B cell (primary cell): ENCODE results near the gene CAPG. TPM values are rescaled to one million over a fixed set of nuclear protein-coding genes. Genes with fewer than 3 reads are reported as not detected.

ENCODE experiments used
- ATAC-seq: fragments of 200-7000 bp; cut with Tn5 transposase; one replicate; pipeline ENCODE4 v1.10.0; 2021; ENCODE audit warnings: low read depth, mild to moderate bottlenecking, moderate number of reproducible peaks, moderate library complexity
- CTCF ChIA-PET: fragments of 350-600 bp; sonication (Branson Sonifier 250); formaldehyde crosslinking; loops from one replicate; lab custom pipeline; 2021; ENCODE audit warnings: antibody characterized with exemption, inconsistent platforms; lab: Charles Lee
- POLR2A ChIA-PET: fragments of 350-600 bp; sonication (Branson Sonifier 250); formaldehyde crosslinking; loops from one replicate; lab custom pipeline; 2021; ENCODE audit warnings: antibody characterized with exemption; lab: Charles Lee
- DNase-seq: peaks from one replicate; pipeline ENCODE4 v3.0.0; 2013
- H2AFZ ChIP-seq: 2 replicates; pipeline ENCODE4 v1.6.1; 2012; ENCODE audit warnings: mild to moderate bottlenecking, low read depth, low read length; ENCODE audit not compliant: insufficient read depth, poor library complexity, severe bottlenecking
- H3K27ac ChIP-seq, 2 donors: 1 replicate in 1 of 2; 2 replicates in 1 of 2; pipeline ENCODE4 v1.5.1; 2012 to 2013; ENCODE audit warnings: low read length in 2 of 2, mild to moderate bottlenecking in 2 of 2, moderate library complexity in 1 of 2
- H3K27me3 ChIP-seq, 4 experiments: fragments of 200-600 bp in 1 of 4; sonication (generic) in 1 of 4; replicated peaks in 1 of 4; 1 replicate in 2 of 4; 2 replicates in 2 of 4; pipeline versions ENCODE4 v1.6.1 to v1.7.0; 2013 to 2016; ENCODE audit warnings: low read length in 3 of 4, mild to moderate bottlenecking in 2 of 4, mixed read lengths in 1 of 4, moderate library complexity in 1 of 4; ENCODE audit not compliant: insufficient read depth in 4 of 4, control insufficient read depth in 3 of 4; ENCODE audit errors: control extremely low read depth in 1 of 4
- H3K36me3 ChIP-seq, 2 experiments: replicated peaks in 1 of 2; 1 replicate in 1 of 2; 2 replicates in 1 of 2; pipeline versions ENCODE4 v1.6.1 to v1.7.1; 2013; ENCODE audit warnings: low read length in 1 of 2; ENCODE audit not compliant: insufficient read depth in 2 of 2, control insufficient read depth in 1 of 2; ENCODE audit errors: control extremely low read depth in 1 of 2, extremely low read depth in 1 of 2
- H3K4me1 ChIP-seq, 2 donors: fragments of 200-600 bp in 1 of 2; sonication (generic) in 1 of 2; 1 replicate in 1 of 2; 2 replicates in 1 of 2; pipeline versions ENCODE4 v1.5.1 to v1.6.1; 2013 to 2017; ENCODE audit warnings: low read length in 2 of 2; ENCODE audit not compliant: control insufficient read depth in 2 of 2, insufficient read depth in 2 of 2
- H3K4me2 ChIP-seq: replicated peaks from 2 replicates; pipeline ENCODE3; 2012; ENCODE audit warnings: mild to moderate bottlenecking, low read depth, low read length; ENCODE audit not compliant: poor library complexity, severe bottlenecking
- H3K4me3 ChIP-seq, 5 experiments: fragments of 200-600 bp in 1 of 5; sonication (generic) in 1 of 5; 1 replicate in 3 of 5; 2 replicates in 2 of 5; pipeline versions ENCODE4 v1.5.1 to v1.7.0; 2011 to 2016; ENCODE audit warnings: low read length in 4 of 5, mild to moderate bottlenecking in 4 of 5, low read depth in 2 of 5, control low read depth in 1 of 5, moderate library complexity in 1 of 5; ENCODE audit not compliant: insufficient read depth in 1 of 5; ENCODE audit errors: control extremely low read depth in 1 of 5, extremely low read depth in 1 of 5
- H3K79me2 ChIP-seq: fragments of 200-600 bp; sonication (generic); one replicate; pipeline ENCODE4 v1.6.0; 2016; ENCODE audit warnings: low read length; ENCODE audit not compliant: control insufficient read depth, insufficient read depth
- H3K9ac ChIP-seq: fragments of 200-600 bp; sonication (generic); 2 replicates; pipeline ENCODE4 v1.6.1; 2017; ENCODE audit warnings: mild to moderate bottlenecking, low read length, moderate library complexity
- H3K9me3 ChIP-seq, 3 donors: one replicate each; pipeline versions ENCODE4 v1.6.1 to v1.7.1; 2013; ENCODE audit warnings: low read length in 2 of 3; ENCODE audit not compliant: control insufficient read depth in 2 of 3, insufficient read depth in 1 of 3; ENCODE audit errors: control extremely low read depth in 1 of 3
- H4K20me1 ChIP-seq: 2 replicates; pipeline ENCODE4 v1.6.0; 2012; ENCODE audit warnings: mild to moderate bottlenecking, low read length; ENCODE audit not compliant: insufficient read depth, control insufficient read depth, poor library complexity, severe bottlenecking
- H3K27ac Mint-ChIP-seq: one replicate; pipeline ENCODE4 v1.8.0; 2021; ENCODE audit warnings: mixed read lengths
- H3K27me3 Mint-ChIP-seq: one replicate; pipeline ENCODE4 v1.8.0; 2021; ENCODE audit warnings: mixed read lengths
- H3K4me1 Mint-ChIP-seq: one replicate; pipeline ENCODE4 v1.8.0; 2021; ENCODE audit warnings: mixed read lengths
- H3K4me3 Mint-ChIP-seq: one replicate; pipeline ENCODE4 v1.8.0; 2021; ENCODE audit warnings: mixed read lengths
- H3K9me3 Mint-ChIP-seq: one replicate; pipeline ENCODE4 v1.8.0; 2022; ENCODE audit warnings: mixed read lengths; ENCODE audit not compliant: insufficient read depth
- EZH2 ChIP-seq: IDR thresholded peaks from 2 replicates; pipeline ENCODE4 v1.6.1; 2012; ENCODE audit warnings: borderline replicate concordance, low read depth, mild to moderate bottlenecking, moderate library complexity, low read length; ENCODE audit not compliant: insufficient read depth, poor library complexity, severe bottlenecking
- WGBS: methylation state at CpG from one replicate; pipeline ENCODE4 v1.1.5; 2013; ENCODE audit warnings: missing lambda C conversion rate; ENCODE audit not compliant: insufficient coverage; 5-methylcytosine and 5-hydroxymethylcytosine counted together
- intact Hi-C: fragments of 100-400 bp; cut with micrococcal nuclease; formaldehyde crosslinking; loops from one replicate; pipeline ENCODE4 v1.10.0; 2022
- polyA plus RNA-seq: library from polyadenylated mRNA; depleted of rRNA; stranded (reverse); fragments of >200 nt; gene quantifications from 2 replicates; pipeline ENCODE4 v1.2.3, GENCODE V29; 2012
- total RNA-seq, 2 donors: library from RNA; stranded (reverse); fragments of 120-200 nt in 1 of 2; gene quantifications; 1 replicate in 1 of 2; 2 replicates in 1 of 2; pipeline versions ENCODE4 v1.2.3 to v1.2.4, GENCODE V29; 2013 to 2022
- TF ChIP-seq, protein P1 (sequence below): fragments of 200-600 bp; IDR thresholded peaks from one replicate; pipeline ENCODE4 v1.8.0; 2022; ENCODE audit warnings: antibody characterized with exemption, mild to moderate bottlenecking

Gene CAPG
- total and polyA plus RNA-seq, 2 donors (not counting 1 experiment from before 2014, with no cell fraction given), result 158 to 210 TPM

DNA sequence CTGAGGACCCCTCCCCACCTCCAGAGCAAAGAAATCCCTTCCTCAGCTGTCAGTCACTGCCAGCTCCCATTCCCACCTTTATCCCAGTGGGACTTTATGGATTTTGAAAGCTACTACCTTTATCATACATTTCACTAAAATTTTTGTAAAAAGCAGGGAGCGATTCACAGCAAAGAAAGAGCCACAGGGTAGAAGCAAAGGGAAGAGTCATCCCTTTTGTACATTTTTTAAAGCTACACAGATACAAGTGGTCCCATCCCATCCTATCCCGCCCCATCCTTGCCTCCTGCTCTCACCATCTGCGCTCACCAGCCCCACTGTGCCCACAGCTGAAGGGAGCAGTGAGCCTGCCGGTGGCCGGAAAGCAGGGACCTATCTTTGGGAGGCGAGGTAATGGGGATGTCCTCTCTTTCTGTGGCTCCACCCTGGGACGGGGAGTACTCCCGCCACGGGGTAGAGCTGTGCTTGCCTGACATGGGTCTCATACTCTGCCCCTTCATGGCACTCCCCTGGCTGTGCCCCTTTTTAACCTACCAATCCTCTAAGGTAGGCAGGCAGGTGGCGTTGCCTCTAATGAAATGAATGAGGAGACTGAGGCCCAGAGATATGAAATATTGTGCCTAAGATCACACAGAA is 21.5 kb upstream of the CAPG start:
- no peaks in the 10 kb centered on the region for H3K79me2 ChIP-seq
- H3K9ac ChIP-seq, result no peak overlapping the region
- no peaks in the 10 kb centered on the region for H3K27me3 ChIP-seq
- Mint-ChIP-seq H3K9me3 (no peaks in the 10 kb centered on the region), H3K4me3 (no peak overlapping the region), H3K27ac (no peak overlapping the region), H3K27me3 (no peaks in the 10 kb centered on the region), H3K4me1 (peaks cover 18% of the 10 kb centered on the region)
- ChIA-PET POLR2A (no interaction called here), CTCF (interaction anchor here (0.9 to 1.3 kb wide), 2 partner anchors 12 to 121 kb away, joined by 4 read pairs; no protein-coding TSS in a partner anchor)
- no peak for TF ChIP-seq EZH2
- TF ChIP-seq, protein P1, sequence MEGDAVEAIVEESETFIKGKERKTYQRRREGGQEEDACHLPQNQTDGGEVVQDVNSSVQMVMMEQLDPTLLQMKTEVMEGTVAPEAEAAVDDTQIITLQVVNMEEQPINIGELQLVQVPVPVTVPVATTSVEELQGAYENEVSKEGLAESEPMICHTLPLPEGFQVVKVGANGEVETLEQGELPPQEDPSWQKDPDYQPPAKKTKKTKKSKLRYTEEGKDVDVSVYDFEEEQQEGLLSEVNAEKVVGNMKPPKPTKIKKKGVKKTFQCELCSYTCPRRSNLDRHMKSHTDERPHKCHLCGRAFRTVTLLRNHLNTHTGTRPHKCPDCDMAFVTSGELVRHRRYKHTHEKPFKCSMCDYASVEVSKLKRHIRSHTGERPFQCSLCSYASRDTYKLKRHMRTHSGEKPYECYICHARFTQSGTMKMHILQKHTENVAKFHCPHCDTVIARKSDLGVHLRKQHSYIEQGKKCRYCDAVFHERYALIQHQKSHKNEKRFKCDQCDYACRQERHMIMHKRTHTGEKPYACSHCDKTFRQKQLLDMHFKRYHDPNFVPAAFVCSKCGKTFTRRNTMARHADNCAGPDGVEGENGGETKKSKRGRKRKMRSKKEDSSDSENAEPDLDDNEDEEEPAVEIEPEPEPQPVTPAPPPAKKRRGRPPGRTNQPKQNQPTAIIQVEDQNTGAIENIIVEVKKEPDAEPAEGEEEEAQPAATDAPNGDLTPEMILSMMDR, result no peak
- H3K4me1 ChIP-seq, result peaks cover 14 to 23% of the 10 kb centered on the region in 2 donors
- H3K9me3 ChIP-seq, result peaks cover 0 to 4% (median 0%) of the 10 kb centered on the region in 3 donors
- no peak overlapping the region for H3K27ac ChIP-seq
- no peaks in the 10 kb centered on the region for H4K20me1 ChIP-seq
- H3K4me2 ChIP-seq, result no peak overlapping the region
- intact Hi-C loops, result no loop called here
- DNase-seq, result no peak
- no peak overlapping the region for H2AFZ ChIP-seq
- no peak for ATAC-seq
- H3K4me3 ChIP-seq, result no peak overlapping the region
- H3K36me3 ChIP-seq, result no peaks in the 10 kb centered on the region
- WGBS, result 93% methylated on average over 8 of the region's 10 CpGs
